GM18870 (cell line): ENCODE data around the gene CHURC1.

Experiments
- ATAC-seq: cut with Tn5 transposase; IDR thresholded peaks from one replicate; pipeline ENCODE4 v1.9.1; 2021; ENCODE audit warnings: moderate library complexity; ENCODE audit not compliant: unreplicated experiment

The CHURC1 gene

DNA sequence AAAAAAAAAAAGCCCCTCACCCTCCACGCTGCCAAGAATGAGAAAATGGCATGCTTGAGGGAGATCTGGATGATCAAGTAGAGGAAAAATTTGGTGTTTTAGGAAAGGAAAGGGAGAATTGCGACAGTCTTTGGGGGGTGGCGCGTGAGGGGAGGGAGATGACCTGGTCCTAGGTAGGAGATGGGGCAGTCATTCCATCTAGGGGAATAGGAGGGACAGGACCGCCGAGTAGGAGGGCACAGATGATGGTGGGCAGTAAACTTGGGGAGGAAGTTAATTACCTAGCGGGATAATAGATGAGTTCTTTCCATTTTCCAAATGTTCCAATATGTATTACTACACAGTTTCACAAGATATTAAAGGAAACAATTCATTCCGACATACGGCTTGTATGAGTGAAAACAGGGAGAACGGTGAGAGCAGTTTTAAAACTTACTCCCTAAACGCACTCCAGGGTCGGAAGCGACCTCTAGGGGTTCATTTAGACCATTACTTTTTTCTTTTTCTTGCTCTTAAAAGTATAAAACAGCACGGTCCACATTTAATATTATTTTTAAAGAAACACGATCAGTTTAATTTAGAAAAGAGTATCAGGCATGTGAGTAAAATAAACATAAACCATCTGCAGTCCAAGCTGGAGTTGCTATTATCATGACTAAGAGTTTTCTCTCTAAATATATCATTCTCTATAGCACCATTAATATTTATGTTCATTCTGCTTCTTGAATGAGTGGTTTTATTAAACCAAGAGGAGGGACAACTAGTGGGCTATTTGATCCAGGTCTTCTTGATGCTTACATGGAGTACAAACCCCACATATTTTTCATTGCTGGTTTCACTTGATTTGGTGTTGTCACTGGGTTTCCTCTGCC is 69.4 kb downstream of the CHURC1 start:
- ATAC-seq = no peak
